NK-92 treated with Interleukin-12 subunit alpha and Interleukin-12 subunit beta, amount 100 ng/mL, for 24 hours (cell line): Measurements from ENCODE around the gene ZNF501.

Experiments used
- DNase-seq: peaks from one replicate; lab custom pipeline; 2025; lab: John Stamatoyannopoulos, UW

The ZNF501 gene

DNA sequence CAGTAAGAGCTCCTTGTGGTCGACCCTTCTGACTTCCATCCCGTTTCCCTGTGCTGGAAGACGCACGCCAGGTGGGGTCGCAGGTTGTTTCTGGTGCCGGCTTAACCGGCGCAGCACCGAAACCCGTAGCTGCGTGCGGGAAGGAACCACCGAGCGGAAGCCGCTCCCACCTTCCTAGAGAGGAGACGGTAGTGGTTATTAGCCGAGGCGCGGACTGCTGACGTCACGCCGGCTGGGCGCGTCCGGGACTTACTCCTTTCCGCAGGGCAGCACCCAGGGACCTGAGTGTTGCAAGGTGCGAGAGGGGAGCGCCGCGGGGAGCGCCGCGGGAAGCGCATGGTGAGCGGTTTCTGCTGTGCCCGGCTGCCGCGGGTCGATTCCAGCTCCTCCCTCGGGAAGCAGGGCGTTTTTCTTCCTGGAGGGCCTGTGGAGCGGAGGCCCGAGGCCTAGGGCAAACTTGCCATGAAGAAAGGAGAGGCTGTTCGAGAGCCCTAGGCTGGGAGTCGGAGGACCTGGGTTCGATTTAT lies at the start of gene ZNF501:
TSS of gene ZNF501 (plus strand) at position 252 of the 527 bp plus-strand sequence. CDS start 4,787 bp downstream, outside the sequence.
- DNase-seq: no peak

- DNase-seq: no peak
Measured at GRCh38 chr3:44680921-44681455, 48.4 kb upstream of the ZNF501 start.

- no peak for DNase-seq
Measured at GRCh38 chr3:44682182-44682896, 47.1 kb upstream of the ZNF501 start.

DNA sequence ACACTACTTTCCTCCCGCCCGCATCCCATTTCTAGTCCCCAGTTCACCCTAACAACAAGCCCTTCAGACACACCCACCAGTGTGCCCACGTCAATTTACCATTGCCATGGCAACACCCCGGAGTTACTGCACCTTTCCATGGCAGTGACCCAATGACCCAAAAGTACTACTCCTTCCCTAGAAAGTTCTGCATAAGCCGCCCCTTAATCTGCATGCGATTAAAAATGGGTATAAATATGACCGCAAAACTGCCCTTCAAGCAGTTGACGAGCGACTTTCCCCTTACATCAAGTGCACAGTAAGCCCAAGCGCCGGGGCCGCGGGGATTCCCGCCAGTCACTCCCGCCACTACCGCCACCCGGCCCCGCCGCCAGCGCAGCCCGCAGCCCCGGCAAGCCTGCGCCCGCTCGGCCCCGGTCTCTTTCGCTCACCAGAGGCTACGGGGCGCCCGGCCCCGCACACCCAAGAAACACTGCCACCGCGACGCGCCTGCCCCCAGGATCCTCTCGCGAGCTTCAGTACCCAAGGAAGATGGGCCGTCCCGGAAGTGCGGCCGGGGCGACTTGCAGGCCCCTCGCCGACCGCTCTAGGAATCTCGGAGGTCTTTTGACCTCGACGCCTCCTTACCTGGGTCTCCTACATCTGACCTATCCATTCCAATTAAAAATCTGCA lies 44.2 kb upstream of the ZNF501 start:
- DNase-seq: no peak

DNA sequence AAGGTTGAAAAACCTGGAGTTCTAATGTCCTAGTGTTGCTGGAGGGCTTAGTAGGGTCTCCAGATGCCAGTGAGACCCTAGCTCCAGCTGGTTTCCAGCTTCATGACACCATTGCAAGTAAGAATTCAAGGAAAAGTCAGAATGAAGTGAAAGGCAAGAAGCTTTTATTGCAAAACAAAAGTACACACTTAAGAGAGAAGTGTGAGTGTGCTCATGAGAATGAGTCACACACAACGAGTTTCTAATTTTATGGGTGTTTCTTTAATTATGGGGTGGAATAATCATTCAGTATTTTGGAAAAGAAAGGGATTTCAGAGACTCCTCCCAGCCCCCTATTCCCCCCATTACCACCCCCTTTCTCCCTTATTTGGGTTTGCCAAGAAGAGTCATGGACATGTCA lies 41.5 kb upstream of the ZNF501 start:
- no peak for DNase-seq

DNA sequence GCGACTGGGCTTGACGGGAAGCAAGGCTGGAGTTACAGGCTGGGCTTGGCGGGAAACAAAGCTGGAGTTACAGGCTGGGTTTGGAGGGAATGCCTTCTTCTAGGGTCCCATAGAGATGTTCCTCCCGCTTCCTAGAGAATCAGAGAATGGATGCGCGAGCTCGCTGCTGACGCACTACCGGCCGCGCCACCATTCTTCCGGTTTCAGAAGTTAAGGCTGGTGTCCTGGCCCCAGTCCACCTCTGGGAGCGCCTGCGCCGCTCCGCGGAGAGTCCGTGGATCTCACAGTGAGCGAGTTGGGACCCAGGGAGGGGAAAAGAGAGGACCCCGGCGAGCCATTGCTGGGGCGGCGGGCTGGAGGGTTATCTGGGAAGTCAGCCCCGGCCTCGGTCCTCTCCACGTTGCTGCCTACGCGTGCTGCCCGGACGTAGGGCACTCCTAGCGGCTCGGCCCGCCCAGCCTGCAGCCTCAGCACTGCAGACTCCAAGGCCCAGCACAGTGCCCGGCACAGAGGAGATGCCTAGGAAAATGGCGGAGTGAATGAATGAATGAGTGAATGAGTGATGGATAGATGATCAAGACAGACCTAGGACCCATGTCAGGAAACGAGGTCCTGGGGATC lies 16.9 kb upstream of the ZNF501 start, which contains the start of gene ZNF502:
TSS of gene ZNF502 (plus strand) at position 206 of the 621 bp plus-strand sequence. CDS start 7,602 bp downstream, outside the sequence.
- DNase-seq: no peak

GRCh38 chr3:44721231-44722102 lies 8.0 kb upstream of the ZNF501 start:
- no peak for DNase-seq

DNA sequence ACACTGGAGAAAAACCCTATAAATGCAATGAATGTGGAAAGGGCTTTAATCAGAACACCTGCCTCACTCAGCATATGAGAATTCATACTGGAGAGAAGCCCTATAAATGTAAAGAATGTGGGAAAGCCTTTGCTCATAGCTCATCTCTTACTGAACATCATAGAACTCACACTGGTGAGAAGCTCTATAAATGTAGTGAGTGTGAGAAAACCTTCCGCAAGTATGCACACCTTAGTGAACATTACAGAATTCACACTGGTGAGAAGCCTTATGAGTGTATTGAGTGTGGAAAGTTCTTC lies 7.4 kb upstream of the ZNF501 start:
- DNase-seq: no peak

GRCh38 chr3:44734646-44735168 lies 5.3 kb downstream of the ZNF501 start:
- no peak for DNase-seq

- no peak for DNase-seq
Measured at GRCh38 chr3:44761101-44761423, 31.6 kb downstream of the ZNF501 start.

GRCh38 chr3:44761424-44762169 lies 32.2 kb downstream of the ZNF501 start, which contains the start of the genes KIAA1143 and KIF15:
KIAA1143 (minus strand) TSS chr3:44761619; CDS start chr3:44761602, 17 bp downstream.
KIF15 (plus strand) TSS chr3:44761794; CDS start chr3:44761866, 72 bp downstream.
- DNase-seq: peak; percentile 81

GRCh38 chr3:44762170-44762677 lies 32.8 kb downstream of the ZNF501 start:
- DNase-seq: no peak

- DNase-seq: no peak
Measured at GRCh38 chr3:44762690-44763089, 33.3 kb downstream of the ZNF501 start.

DNA sequence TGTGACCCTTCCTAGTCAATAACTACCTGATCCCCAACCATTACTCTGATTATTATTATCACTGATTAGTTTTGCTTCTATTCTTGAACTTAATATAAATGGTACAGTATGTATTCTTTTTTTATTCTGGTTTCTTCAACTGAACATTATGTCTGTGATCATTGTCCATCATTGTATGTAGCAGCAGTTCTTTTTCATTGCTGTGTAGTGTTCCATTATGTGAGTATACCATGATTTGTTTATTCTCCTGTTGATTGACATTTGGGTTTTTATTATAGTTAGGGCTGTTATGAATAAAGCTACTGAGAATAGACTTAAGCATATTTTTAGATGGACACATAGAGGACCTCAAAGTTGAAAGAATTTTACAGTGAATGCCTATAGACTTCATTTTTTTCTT lies 34.8 kb downstream of the ZNF501 start:
- no peak for DNase-seq

- DNase-seq: no peak
Measured at GRCh38 chr3:44771424-44772098, 42.1 kb downstream of the ZNF501 start.

- no peak for DNase-seq
Measured at GRCh38 chr3:44772099-44772442, 42.6 kb downstream of the ZNF501 start.

DNA sequence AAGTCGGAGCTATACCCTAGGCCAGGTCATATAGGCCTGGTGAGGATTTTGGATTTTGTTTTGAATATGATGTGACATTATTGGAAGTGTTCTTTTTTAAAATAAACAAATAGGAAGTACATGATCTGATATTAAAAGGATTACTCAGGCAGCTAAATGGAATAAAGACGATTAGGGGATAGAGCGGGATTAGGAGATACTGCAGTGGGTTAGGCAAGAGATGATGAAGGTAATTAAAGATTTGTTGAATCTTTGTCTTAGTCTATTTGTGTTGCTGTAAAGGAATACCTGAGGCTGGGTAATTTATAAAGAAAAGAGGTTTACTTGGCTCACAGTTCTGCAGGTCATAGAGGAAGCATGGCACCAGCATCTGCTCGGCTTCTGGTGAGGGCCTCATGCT lies 53.5 kb downstream of the ZNF501 start:
- no peak for DNase-seq
